ENCODE results near the gene NR1D1.

GRCh38 chr17:40086150-40087044 lies 14.0 kb downstream of the NR1D1 start:
- peak; percentile 96 for TF ChIP-seq CTCF (IDR thresholded peaks at IDR 0.05)
- TF ChIP-seq POLR2AphosphoS5 (IDR thresholded peaks at IDR 0.05; ENCODE audit: low read depth, low read length), result no peak
- no peak for TF ChIP-seq REST (IDR thresholded peaks at IDR 0.05; ENCODE audit: insufficient read depth in 1 of 2, low read depth in 2 of 2, low read length in 1 of 2)
